ENCODE measurements around the gene KRTAP10-2. TPM values are rescaled to one million over a fixed set of nuclear protein-coding genes. Genes with fewer than 3 reads are reported as not detected.
"Not testable (repeated sequence)": the region's sequence is repeated elsewhere in the genome, so short reads cannot be mapped to it uniquely, and the experiment has no call there.

KRTAP10-2 gene
- total RNA-seq, 4 donors from 2014 or later, result 9.3 TPM; not detected in 3

DNA sequence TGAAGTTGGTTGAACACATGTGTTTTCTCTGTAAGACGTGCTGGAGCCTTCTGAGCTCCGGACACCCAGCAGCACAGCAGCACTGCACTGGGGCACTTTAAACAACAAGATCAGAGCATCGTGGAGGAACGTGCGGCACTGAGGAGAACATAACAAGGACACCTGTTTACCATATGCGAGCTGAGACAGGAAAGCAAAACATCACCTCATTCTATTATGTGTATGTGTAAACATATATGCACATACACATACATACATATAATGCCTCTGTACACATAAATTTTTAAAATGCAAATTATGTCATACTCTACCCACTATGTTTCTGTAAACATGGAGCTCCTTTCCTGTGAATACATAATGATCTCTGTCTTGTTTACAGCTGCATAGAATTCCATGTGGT is 44.2 kb upstream of the KRTAP10-2 start:
- DNase-seq (ENCODE audit: low spot score in 2 of 2), result peak in 1 of 2 donors; percentile 60
- no peak for TF ChIP-seq POLR2A (IDR thresholded peaks at IDR 0.05)
- TF ChIP-seq, protein P1, sequence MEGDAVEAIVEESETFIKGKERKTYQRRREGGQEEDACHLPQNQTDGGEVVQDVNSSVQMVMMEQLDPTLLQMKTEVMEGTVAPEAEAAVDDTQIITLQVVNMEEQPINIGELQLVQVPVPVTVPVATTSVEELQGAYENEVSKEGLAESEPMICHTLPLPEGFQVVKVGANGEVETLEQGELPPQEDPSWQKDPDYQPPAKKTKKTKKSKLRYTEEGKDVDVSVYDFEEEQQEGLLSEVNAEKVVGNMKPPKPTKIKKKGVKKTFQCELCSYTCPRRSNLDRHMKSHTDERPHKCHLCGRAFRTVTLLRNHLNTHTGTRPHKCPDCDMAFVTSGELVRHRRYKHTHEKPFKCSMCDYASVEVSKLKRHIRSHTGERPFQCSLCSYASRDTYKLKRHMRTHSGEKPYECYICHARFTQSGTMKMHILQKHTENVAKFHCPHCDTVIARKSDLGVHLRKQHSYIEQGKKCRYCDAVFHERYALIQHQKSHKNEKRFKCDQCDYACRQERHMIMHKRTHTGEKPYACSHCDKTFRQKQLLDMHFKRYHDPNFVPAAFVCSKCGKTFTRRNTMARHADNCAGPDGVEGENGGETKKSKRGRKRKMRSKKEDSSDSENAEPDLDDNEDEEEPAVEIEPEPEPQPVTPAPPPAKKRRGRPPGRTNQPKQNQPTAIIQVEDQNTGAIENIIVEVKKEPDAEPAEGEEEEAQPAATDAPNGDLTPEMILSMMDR (IDR thresholded peaks at IDR 0.05), result no peak
- 59 to 72% methylated on average over 6 of the region's 6 CpGs for WGBS, 2 donors
- intact Hi-C loops (cut with DNase I; ENCODE audit: low total_unique reads), result no loop called here
- no peak overlapping the region for H3K4me3 ChIP-seq (ENCODE audit: low read depth, poor library complexity, severe bottlenecking)

DNA sequence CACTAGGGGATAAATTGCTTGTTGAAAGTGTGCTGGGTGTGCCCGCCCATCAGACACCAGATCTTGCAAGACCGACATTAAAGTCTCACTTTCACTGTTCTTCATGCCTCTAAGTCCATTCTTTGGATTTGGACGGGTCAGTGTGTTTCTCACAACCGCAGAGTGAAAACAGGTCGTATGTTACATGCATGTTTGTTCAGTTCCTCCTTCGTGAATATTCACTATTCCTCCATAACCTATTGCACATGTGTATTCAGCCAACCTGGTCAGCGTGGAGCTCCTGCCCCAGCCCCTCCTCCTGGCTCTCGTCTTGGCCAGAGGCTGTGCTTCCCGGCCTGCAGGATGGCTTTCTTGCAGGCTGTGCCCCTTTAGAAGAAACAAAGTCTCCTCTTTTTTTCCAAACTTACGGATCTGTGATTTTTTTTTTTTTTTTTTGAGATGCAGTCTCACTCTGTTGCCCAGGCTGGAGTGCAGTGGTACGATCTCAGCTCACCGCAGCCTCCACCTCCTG is 43.2 kb upstream of the KRTAP10-2 start:
- DNase-seq (ENCODE audit: low spot score in 2 of 2), result peak in 1 of 2 donors; percentile 42
- intact Hi-C loops (cut with DNase I; ENCODE audit: low total_unique reads), result no loop called here
- H3K4me3 ChIP-seq (ENCODE audit: low read depth, poor library complexity, severe bottlenecking), result no peak overlapping the region
- TF ChIP-seq POLR2A (IDR thresholded peaks at IDR 0.05), result no peak
- TF ChIP-seq, protein P1 (IDR thresholded peaks at IDR 0.05), result no peak
- 86 to 88% methylated on average over 12 of the region's 12 CpGs for WGBS, 2 donors

DNA sequence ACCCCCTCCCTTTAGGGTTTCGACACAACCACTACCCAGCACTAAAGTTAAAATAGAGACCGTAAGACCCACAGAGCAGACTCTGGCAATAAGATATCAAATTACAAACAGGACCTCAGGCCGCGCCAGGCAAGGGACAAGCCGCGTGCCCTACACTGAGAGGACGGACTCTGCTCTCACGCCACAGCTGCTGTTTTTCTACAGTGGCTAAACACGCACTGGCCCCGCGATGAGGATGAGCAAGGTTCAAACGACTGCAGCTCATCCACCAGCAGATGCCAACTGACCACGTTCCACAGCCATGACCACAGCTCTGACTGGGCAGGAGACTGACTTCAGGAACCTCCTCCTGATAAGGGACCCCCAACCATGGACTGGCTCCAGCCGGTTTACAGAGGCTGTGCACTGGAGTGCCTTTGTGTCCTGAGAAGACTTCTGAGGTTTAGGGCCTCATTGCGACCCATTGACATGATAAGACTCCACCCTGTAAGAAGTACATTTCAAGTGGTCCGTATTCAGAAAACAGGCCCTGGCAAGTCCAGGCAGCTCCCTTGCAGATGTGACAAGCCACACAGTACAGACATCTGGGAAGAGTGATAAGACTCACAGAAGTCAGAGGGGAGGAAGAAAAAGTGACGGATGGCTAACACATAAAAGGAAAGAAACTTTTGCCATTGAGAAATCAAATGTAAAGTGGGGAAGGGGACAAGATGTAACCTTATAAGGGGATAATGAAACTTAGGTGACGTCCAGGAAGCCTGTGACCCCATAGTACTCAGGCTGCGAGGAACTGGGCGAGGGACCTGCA is 42.5 kb upstream of the KRTAP10-2 start:
- intact Hi-C loops (cut with DNase I; ENCODE audit: low total_unique reads), result no loop called here
- 72 to 73% methylated on average over 20 of the region's 20 CpGs for WGBS, 2 donors
- TF ChIP-seq, protein P1 (IDR thresholded peaks at IDR 0.05), result no peak
- no peak for TF ChIP-seq POLR2A (IDR thresholded peaks at IDR 0.05)
- no peak overlapping the region for H3K4me3 ChIP-seq (ENCODE audit: low read depth, poor library complexity, severe bottlenecking)
- DNase-seq (ENCODE audit: low spot score in 2 of 2), result peak in 1 of 2 donors; percentile 56

DNA sequence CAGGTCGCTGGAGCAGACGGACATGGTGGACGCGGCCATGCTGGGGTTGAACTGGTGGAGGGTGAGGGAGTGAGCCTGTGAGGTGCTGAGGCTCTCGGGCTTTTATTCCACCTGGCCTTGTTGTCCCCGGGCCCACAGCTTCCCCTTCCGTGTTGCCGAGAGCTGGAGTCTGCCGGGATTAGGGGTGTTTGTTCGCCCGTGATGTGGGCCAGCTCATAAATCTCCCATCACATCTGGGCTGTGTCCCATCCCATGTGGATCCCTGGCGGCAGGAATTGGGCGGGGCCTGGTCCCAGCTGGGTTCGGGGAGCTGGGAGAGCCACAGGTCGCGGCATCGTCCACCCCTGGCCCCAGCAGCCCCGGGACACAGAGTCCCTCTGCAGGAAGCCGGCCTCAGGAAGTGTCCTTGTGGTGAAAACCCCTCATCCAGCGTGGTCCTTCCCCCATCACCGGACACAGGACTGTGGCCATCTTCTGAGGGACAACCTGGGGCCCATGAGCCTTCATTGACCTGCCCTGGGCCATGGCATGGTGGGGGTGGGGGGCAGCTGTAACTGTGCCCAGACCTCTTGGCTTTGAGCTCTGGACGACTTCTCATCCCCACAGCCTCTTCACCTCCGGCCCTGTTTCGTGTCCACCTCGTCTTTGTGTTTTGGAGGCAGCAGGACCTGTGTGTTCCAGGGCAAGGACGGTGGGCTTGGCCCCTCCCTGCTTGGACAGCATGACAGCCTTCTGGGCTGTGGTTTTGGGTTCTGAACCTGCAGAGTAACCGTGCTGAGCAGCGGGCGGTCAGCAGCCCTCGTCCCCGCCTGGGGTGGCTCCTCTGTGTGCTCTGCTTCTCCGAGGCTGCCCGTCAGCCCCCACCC is 41.4 kb upstream of the KRTAP10-2 start, which contains the start of gene KRTAP10-6:
Gene KRTAP10-6, minus strand, starts transcription at position 60 of the 866 bp plus-strand sequence. Its CDS starts 21 bp downstream, at position 39.
- H3K4me3 ChIP-seq (ENCODE audit: low read depth, poor library complexity, severe bottlenecking), result no peak within 1 kb of the TSS
- intact Hi-C loops (cut with DNase I; ENCODE audit: low total_unique reads), result no loop called here
- DNase-seq (ENCODE audit: low spot score in 2 of 2), result peak in 1 of 2 donors; percentile 81
- 51 to 52% methylated on average over 27 to 32 of the region's 33 CpGs for WGBS, 2 donors
- TF ChIP-seq, protein P1 (IDR thresholded peaks at IDR 0.05), result no peak
- TF ChIP-seq POLR2A (IDR thresholded peaks at IDR 0.05), result no peak

DNA sequence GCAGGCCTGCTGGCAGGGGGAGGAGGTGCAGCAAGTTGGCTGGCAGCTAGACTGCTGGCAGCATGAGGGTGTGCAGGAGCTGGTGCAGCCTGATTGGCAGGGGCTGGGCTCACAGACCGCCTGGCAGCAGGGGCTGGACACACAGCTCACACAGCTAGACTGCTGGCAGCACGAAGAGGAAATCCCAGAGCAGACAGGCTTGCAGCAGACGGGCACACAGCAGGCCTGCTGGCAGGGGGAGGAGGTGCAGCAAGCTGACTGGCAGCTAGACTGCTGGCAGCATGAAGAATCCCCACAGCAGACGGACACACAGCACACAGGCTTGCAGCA is 40.5 kb upstream of the KRTAP10-2 start:
- H3K4me3 ChIP-seq (ENCODE audit: low read depth, poor library complexity, severe bottlenecking); DNase-seq (ENCODE audit: low spot score in 2 of 2); intact Hi-C loops (cut with DNase I; ENCODE audit: low total_unique reads): not testable (repeated sequence)
- 10% methylated on average over 2 of the region's 4 CpGs; no CpG with 5 or more reads in 1 of the 2 donors for WGBS, 2 donors

DNA sequence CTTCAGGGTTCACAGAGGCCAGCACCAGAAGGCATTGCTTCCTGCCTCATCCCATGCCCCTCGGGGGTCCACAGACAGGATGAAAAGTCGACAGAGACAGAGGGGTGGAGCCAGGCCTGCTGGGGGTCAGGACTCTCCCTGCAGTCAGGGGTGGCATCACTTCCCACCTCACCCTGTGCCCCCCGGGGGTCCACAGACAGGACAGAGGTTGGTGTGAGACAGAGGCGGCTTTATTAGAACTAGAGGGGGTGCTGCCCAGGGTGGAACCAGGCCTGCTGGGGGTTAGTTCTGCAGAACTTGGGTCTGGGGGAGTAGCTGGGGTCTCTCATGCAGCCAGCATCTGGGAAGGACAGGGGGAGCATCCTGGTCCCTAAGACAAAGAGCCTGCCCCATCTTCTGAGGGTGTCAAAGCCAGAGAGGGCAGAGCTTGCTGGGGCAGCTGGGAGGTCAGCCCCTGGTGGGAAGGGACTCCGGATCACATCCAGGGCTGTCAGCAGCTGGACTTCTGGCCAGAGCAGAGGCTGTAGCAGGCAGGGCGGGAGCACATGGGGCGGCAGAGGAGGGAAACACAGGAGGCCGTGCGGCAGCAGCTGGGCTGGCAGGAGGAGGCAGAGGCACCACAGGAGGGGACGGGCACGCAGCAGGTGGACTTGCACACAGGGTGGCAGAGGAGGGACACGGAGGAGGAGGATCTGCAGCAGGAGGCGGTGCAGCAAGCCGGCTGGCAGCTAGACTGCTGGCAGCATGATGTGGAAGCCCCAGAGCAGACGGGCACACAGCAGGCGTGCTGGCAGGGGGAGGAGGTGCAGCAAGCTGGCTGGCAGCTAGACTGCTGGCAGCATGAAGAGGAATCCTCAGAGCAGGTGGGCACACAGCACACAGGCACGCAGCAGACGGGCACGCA is 39.8 kb upstream of the KRTAP10-2 start:
- H3K4me3 ChIP-seq (ENCODE audit: low read depth, poor library complexity, severe bottlenecking); intact Hi-C loops (cut with DNase I; ENCODE audit: low total_unique reads): not testable (repeated sequence)
- WGBS, 2 donors, result 45 to 60% methylated on average over 17 to 19 of the region's 19 CpGs
- DNase-seq (ENCODE audit: low spot score in 2 of 2), result peak in 1 of 2 donors; percentile 52
